Breast epithelium (tissue), 3 donors: Measurements from ENCODE around the gene CATSPER1.

Experiments used
- POLR2A ChIP-seq: fragments of 450-650 bp; IDR thresholded peaks from one replicate; pipeline ENCODE4 v1.6.1; 2016; ENCODE audit warnings: antibody characterized with exemption, mild to moderate bottlenecking, moderate library complexity
- TF ChIP-seq, protein P1 (sequence below), 3 donors: fragments of 450-650 bp; IDR thresholded peaks; one replicate each; pipeline ENCODE4 v1.5.1; 2016 to 2017; ENCODE audit warnings: antibody characterized with exemption in 3 of 3, mild to moderate bottlenecking in 3 of 3, moderate library complexity in 3 of 3

DNA sequence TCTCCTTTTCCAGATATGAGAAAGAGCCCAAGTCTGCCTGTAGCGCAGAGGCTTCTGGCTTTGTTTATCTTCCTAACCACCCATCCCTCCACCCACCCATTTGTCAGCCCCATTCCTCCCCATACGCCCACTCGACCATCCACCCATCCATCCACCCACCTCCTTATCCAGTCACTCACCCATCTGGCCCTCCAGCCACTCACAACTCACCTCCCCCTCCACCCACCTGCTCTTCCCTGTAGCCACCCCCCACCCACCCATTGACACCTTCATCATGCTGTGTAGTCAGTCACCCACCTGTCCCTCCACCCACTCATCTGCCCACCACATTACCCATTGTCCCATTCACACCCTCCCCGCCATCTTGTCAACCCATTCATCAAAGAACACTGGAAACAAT, 9.0 kb downstream of the CATSPER1 start:
- TF ChIP-seq, protein P1, sequence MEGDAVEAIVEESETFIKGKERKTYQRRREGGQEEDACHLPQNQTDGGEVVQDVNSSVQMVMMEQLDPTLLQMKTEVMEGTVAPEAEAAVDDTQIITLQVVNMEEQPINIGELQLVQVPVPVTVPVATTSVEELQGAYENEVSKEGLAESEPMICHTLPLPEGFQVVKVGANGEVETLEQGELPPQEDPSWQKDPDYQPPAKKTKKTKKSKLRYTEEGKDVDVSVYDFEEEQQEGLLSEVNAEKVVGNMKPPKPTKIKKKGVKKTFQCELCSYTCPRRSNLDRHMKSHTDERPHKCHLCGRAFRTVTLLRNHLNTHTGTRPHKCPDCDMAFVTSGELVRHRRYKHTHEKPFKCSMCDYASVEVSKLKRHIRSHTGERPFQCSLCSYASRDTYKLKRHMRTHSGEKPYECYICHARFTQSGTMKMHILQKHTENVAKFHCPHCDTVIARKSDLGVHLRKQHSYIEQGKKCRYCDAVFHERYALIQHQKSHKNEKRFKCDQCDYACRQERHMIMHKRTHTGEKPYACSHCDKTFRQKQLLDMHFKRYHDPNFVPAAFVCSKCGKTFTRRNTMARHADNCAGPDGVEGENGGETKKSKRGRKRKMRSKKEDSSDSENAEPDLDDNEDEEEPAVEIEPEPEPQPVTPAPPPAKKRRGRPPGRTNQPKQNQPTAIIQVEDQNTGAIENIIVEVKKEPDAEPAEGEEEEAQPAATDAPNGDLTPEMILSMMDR (IDR thresholded peaks at IDR 0.05), result no peak
- no peak for TF ChIP-seq POLR2A
